Smooth muscle cell (in vitro differentiated cells): ENCODE results near the gene KLC4. TPM values are rescaled to one million over a fixed set of nuclear protein-coding genes. Genes with fewer than 3 reads are reported as not detected.

Experiments
- DNase-seq: peaks from one replicate; lab custom pipeline; 2025; ENCODE audit not compliant: unreplicated experiment; lab: John Stamatoyannopoulos, UW
- H2AFZ ChIP-seq: fragments of 200-600 bp; sonication (generic); 2 replicates; pipeline ENCODE4 v1.6.0; 2016; ENCODE audit warnings: antibody characterized with exemption, low read depth, mild to moderate bottlenecking
- H3F3A ChIP-seq: fragments of 200-600 bp; sonication (generic); 2 replicates; pipeline ENCODE4 v1.6.0; 2017; ENCODE audit warnings: antibody characterized with exemption, low read depth
- H3K27ac ChIP-seq: fragments of 200-600 bp; sonication (generic); 2 replicates; pipeline ENCODE4 v1.5.1; 2016; ENCODE audit warnings: low read depth, mild to moderate bottlenecking
- H3K27me3 ChIP-seq: fragments of 200-600 bp; sonication (generic); 2 replicates; pipeline ENCODE4 v1.6.1; 2016; ENCODE audit warnings: low read depth, mild to moderate bottlenecking
- H3K36me3 ChIP-seq: fragments of 200-600 bp; sonication (generic); 2 replicates; pipeline ENCODE4 v1.5.1; 2016; ENCODE audit warnings: low read depth
- H3K4me1 ChIP-seq: fragments of 200-600 bp; sonication (generic); 2 replicates; pipeline ENCODE4 v1.5.1; 2016; ENCODE audit warnings: low read depth
- H3K4me2 ChIP-seq: fragments of 200-600 bp; sonication (generic); 2 replicates; pipeline ENCODE4 v1.6.0; 2016; ENCODE audit warnings: mild to moderate bottlenecking
- H3K4me3 ChIP-seq: fragments of 200-600 bp; sonication (generic); 2 replicates; pipeline ENCODE4 v1.5.1; 2016; ENCODE audit warnings: mild to moderate bottlenecking
- H3K79me2 ChIP-seq: fragments of 200-600 bp; sonication (generic); 2 replicates; pipeline ENCODE4 v1.6.0; 2016; ENCODE audit warnings: low read depth, mild to moderate bottlenecking
- H3K9ac ChIP-seq: fragments of 200-600 bp; sonication (generic); 2 replicates; pipeline ENCODE4 v1.6.0; 2016; ENCODE audit warnings: low read depth
- H3K9me3 ChIP-seq: fragments of 200-600 bp; sonication (generic); replicated peaks from 2 replicates; pipeline ENCODE4 v1.5.1; 2016; ENCODE audit warnings: low read depth
- H4K20me1 ChIP-seq: fragments of 200-600 bp; sonication (generic); 2 replicates; pipeline ENCODE4 v1.6.0; 2016; ENCODE audit warnings: low read depth
- CTCF ChIP-seq: fragments of 200-600 bp; sonication (generic); IDR thresholded peaks from 2 replicates; pipeline ENCODE4 v1.5.1; 2017; ENCODE audit warnings: borderline replicate concordance, mild to moderate bottlenecking, antibody characterized with exemption; ENCODE audit not compliant: insufficient read depth, poor library complexity, severe bottlenecking
- WGBS: methylation state at CpG from one replicate; pipeline ENCODE4 v1.1.7; 2016; ENCODE audit warnings: low lambda C conversion rate; 5-methylcytosine and 5-hydroxymethylcytosine counted together
- polyA plus RNA-seq: library from polyadenylated mRNA; unstranded; fragments of >200 nt; fragmentation: Nextera tagmentation; extraction: Ambion mirVana; gene quantifications from 2 replicates; pipeline ENCODE4 v1.2.1, GENCODE V29; 2016
- total RNA-seq: library from RNA; depleted of rRNA; stranded (reverse); fragments of >200 nt; gene quantifications from 2 replicates; pipeline ENCODE4 v1.2.3, GENCODE V29; 2014

Gene KLC4
- total and polyA plus RNA-seq, 2 experiments from 2014 or later: 20.0 to 25.7 TPM

GRCh38 chr6:43091436-43091991 is 32.1 kb downstream of the KLC4 start:
- Histone ChIP-seq H2AFZ (no peak overlapping the region), H4K20me1 (peaks cover 98% of the 10 kb centered on the region), H3F3A (peaks cover 57% of the 10 kb centered on the region), H3K27ac (peak overlapping the region; percentile 84), H3K4me3 (no peak overlapping the region), H3K27me3 (no peaks in the 10 kb centered on the region), H3K9ac (peak overlapping the region; percentile 2), H3K9me3 (no peaks in the 10 kb centered on the region), H3K4me1 (peaks cover 62% of the 10 kb centered on the region), H3K4me2 (peak overlapping the region; percentile 69), H3K79me2 (peaks cover 100% of the 10 kb centered on the region), H3K36me3 (no peaks in the 10 kb centered on the region)
- DNase-seq: no peak
- TF ChIP-seq CTCF: no peak
- WGBS: 73% methylated on average over 10 of the region's 10 CpGs

GRCh38 chr6:43092635-43093034 is 33.2 kb downstream of the KLC4 start:
- H3K36me3 ChIP-seq: no peaks in the 10 kb centered on the region
- H3K4me1 ChIP-seq: peaks cover 68% of the 10 kb centered on the region
- H3K9me3 ChIP-seq: no peaks in the 10 kb centered on the region
- no peaks in the 10 kb centered on the region for H3K27me3 ChIP-seq
- H3K27ac ChIP-seq: peak overlapping the region; percentile 84
- H3K9ac ChIP-seq: no peak overlapping the region
- peak overlapping the region; percentile 28 for H3K4me2 ChIP-seq
- H3F3A ChIP-seq: peaks cover 54% of the 10 kb centered on the region
- no peak for DNase-seq
- no peak for TF ChIP-seq CTCF
- H2AFZ ChIP-seq: no peak overlapping the region
- H3K4me3 ChIP-seq: no peak overlapping the region
- H4K20me1 ChIP-seq: peaks cover 98% of the 10 kb centered on the region
- H3K79me2 ChIP-seq: peaks cover 100% of the 10 kb centered on the region

- Histone ChIP-seq H2AFZ (no peak overlapping the region), H3K4me2 (peak overlapping the region; percentile 66), H3K27me3 (no peaks in the 10 kb centered on the region), H3K9ac (no peak overlapping the region), H3K4me3 (peak overlapping the region; percentile 6), H3K79me2 (peaks cover 100% of the 10 kb centered on the region), H3K9me3 (no peaks in the 10 kb centered on the region), H3K36me3 (no peaks in the 10 kb centered on the region), H4K20me1 (peaks cover 98% of the 10 kb centered on the region), H3F3A (peaks cover 63% of the 10 kb centered on the region), H3K27ac (peak overlapping the region; percentile 84), H3K4me1 (peaks cover 73% of the 10 kb centered on the region)
- 49% methylated on average over 9 of the region's 9 CpGs for WGBS
- no peak for DNase-seq
- TF ChIP-seq CTCF: no peak
Measured at GRCh38 chr6:43093436-43094289, 34.2 kb downstream of the KLC4 start.
